ENCODE data around the gene BRI3. TPM values are rescaled to one million over a fixed set of nuclear protein-coding genes. Genes with fewer than 3 reads are reported as not detected.
A peak's percentile ranks its signal among the peaks of the same experiment; 100 is the strongest.

Gene BRI3
- total and polyA plus RNA-seq, 2 of the 13 experiments (the other 11 are each of a cell fraction or from before 2014, with no cell fraction given) = 54.0 to 103 TPM

DNA sequence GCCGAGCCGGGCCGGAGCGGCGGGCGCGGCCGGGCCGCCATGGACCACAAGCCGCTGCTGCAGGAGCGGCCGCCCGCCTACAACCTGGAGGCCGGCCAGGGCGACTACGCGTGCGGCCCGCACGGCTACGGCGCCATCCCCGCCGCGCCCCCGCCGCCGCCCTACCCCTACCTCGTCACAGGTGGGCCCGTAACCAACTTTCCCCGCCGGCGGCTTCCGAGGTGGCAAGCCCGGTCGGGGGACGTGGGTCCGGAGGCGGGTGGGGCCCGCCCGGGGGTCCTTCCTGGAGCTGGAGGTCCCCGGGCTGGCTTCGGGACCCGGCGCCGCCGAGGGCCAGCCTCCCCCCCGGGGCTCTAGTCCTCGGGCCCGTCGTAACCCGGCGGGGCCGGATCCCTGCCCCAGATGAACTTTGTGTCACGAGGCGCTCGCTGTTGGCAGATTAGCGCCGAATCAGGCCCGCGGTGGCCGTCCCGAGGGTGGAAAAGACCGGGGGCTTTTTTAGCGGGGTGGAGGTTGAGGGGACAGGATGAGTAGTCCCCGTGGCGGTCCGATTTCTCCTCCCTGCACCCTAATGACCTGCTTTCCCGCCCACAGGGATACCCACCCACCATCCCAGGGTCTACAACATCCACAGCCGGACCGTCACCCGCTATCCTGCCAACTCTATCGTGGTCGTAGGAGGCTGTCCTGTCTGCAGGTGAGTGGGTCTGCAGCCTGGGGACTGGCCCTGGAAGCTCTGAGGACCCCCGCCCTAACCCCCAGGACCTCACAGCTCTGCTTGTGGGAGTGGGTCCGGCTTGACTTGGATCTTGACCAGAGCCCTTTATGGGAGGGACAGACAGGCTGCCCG, 496 bp downstream of the BRI3 start (continued):
- TF ChIP-seq MAZ (IDR thresholded peaks at IDR 0.05; ENCODE audit: borderline replicate concordance, low read depth, low read length) = no peak
- TF ChIP-seq MAZ (CRISPR knock-in tag; IDR thresholded peaks at IDR 0.05; ENCODE audit: low read depth) = peak; percentile 19
- 0 out of 2 replicates have a peak, but pooled peaks have one; percentile 17 for TF ChIP-seq KLF6 (CRISPR knock-in tag; IDR thresholded peaks at IDR 0.05)
- TF ChIP-seq SAP130 (CRISPR knock-in tag; IDR thresholded peaks at IDR 0.05; ENCODE audit: low read depth) = peak; percentile 22; the same call in 1 of the 2 replicates
- peak; percentile 32; the same call in 1 of the 2 replicates for TF ChIP-seq ZNF605 (CRISPR knock-in tag; IDR thresholded peaks at IDR 0.05)
- TF ChIP-seq ZNF264 (CRISPR knock-in tag; IDR thresholded peaks at IDR 0.05) = no peak
- TF ChIP-seq CEBPZ (IDR thresholded peaks at IDR 0.05; ENCODE audit: low read length) = no peak
- no peak for TF ChIP-seq ZFYVE20 (CRISPR knock-in tag; IDR thresholded peaks at IDR 0.05; ENCODE audit: borderline replicate concordance, low read depth)
- no peak for TF ChIP-seq ZNF143 (CRISPR knock-in tag; IDR thresholded peaks at IDR 0.05)
